Measurements from ENCODE around the gene PDE6G. TPM values are rescaled to one million over a fixed set of nuclear protein-coding genes. Genes with fewer than 3 reads are reported as not detected.

Gene PDE6G
- total and polyA plus RNA-seq, 2 of the 4 experiments (the other 2 are of a cell fraction), result 2.7 TPM; not detected in 1

- Histone ChIP-seq H3K9ac (ENCODE audit: low read depth, low read length) (peak within 1 kb of the TSS; percentile 75), H4K20me1 (ENCODE audit: insufficient read depth, low read length) (peaks cover 45% of the 10 kb centered on the region), H3K27ac (ENCODE audit: insufficient read depth, low read length) (peak within 1 kb of the TSS; percentile 65), H3K36me3 (ENCODE audit: control insufficient read depth, insufficient read depth, low read length) (no peaks in the 10 kb centered on the region), H3K4me1 (ENCODE audit: control insufficient read depth, insufficient read depth, low read length) (peaks cover 8% of the 10 kb centered on the region), H2BK20ac (ENCODE audit: low read depth, low read length) (peak within 1 kb of the TSS; percentile 32; the same call in 1 of the 2 replicates), H3K9me3 (ENCODE audit: control insufficient read depth, insufficient read depth, low read length) (no peaks in the 10 kb centered on the region), H4K5ac (ENCODE audit: low read depth, low read length) (peak within 1 kb of the TSS; percentile 81), H4K8ac (ENCODE audit: low read depth in 2 of 2, low read length in 2 of 2) (peak within 1 kb of the TSS; percentile 73 to 95), H3K4me2 (ENCODE audit: low read depth, low read length) (peak within 1 kb of the TSS; percentile 90), H4K91ac (ENCODE audit: insufficient read depth, low read depth, low read length) (peak within 1 kb of the TSS; percentile 18), H2BK120ac (ENCODE audit: low read depth, low read length) (peak within 1 kb of the TSS; percentile 34), H3K4me3 (ENCODE audit: insufficient read depth, low read depth, low read length) (peak within 1 kb of the TSS; percentile 57), H2AK9ac (replicated peaks; ENCODE audit: low read depth, low read length, poor library complexity) (peak within 1 kb of the TSS; percentile 95), H3K18ac (ENCODE audit: low read depth, low read length) (peak within 1 kb of the TSS; percentile 33; the same call in 1 of the 2 replicates), H2BK5ac (ENCODE audit: low read depth, low read length, poor library complexity, severe bottlenecking) (peak within 1 kb of the TSS; percentile 45), H3K14ac (replicated peaks; ENCODE audit: low read depth, low read length) (peak within 1 kb of the TSS; percentile 91), H3K4ac (ENCODE audit: low read depth, low read length) (peak within 1 kb of the TSS; percentile 74), H2BK15ac (ENCODE audit: low read depth, low read length) (no peak within 1 kb of the TSS), H3K9me1 (ENCODE audit: insufficient read depth, low read length) (peaks cover 14% of the 10 kb centered on the region), H3K27me3 (ENCODE audit: control insufficient read depth, insufficient read depth, low read length) (no peaks in the 10 kb centered on the region), H2AK5ac (ENCODE audit: low read depth, low read length) (peak within 1 kb of the TSS; percentile 62), H2AFZ (replicated peaks; ENCODE audit: low read length, poor library complexity) (peak within 1 kb of the TSS; percentile 82), H3K56ac (ENCODE audit: extremely low read depth, insufficient read depth, low read length) (peak within 1 kb of the TSS; percentile 62; the same call in 1 of the 2 replicates), H3K23ac (ENCODE audit: low read depth, low read length) (peak within 1 kb of the TSS; percentile 97), H3K79me1 (ENCODE audit: low read depth in 1 of 2, low read length in 2 of 2) (peaks cover 5 to 25% of the 10 kb centered on the region in 2 experiments; a peak in 2 of 4 replicates)
- dilution Hi-C loops (cut with HindIII; ENCODE audit: low sequenced_read_pairs, unreplicated experiment) (no loop called here), intact Hi-C loops (cut with micrococcal nuclease) (loop anchor here (1.0 kb wide), 1 partner anchor 30 kb away; the partner anchor contains the start of genes CCDC137 and OXLD1), in situ Hi-C loops (cut with MboI; ENCODE audit: low sequenced_read_pairs) (no loop called here)
- ATAC-seq (ENCODE audit: low read depth) (peak; percentile 94), DNase-seq (peak; percentile 80)
- ChIA-PET POLR2A (ENCODE audit: unreplicated experiment) (interaction anchor here (0.6 kb wide), 1 partner anchor 15 kb away, joined by 3 read pairs; no protein-coding TSS in a partner anchor), CTCF (no interaction called here)
- 0% methylated on average over 36 of the region's 77 CpGs; no CpG with 5 or more reads in 1 of the 2 experiments for WGBS, 2 experiments (ENCODE audit: extremely low coverage in 2 of 2, insufficient read length in 1 of 2)
- TF ChIP-seq MXI1 (IDR thresholded peaks at IDR 0.05; ENCODE audit: borderline replicate concordance, low read depth, low read length) (no peak), CHD1 (IDR thresholded peaks at IDR 0.05; ENCODE audit: low read depth, low read length) (no peak), MAZ (IDR thresholded peaks at IDR 0.05; ENCODE audit: borderline replicate concordance, low read depth, low read length) (peak; percentile 71; the same call in 1 of the 2 replicates), MAFK (IDR thresholded peaks at IDR 0.05; ENCODE audit: low read depth, low read length) (no peak), RFX5 (IDR thresholded peaks at IDR 0.05; ENCODE audit: low read depth, low read length) (no peak), BHLHE40 (IDR thresholded peaks at IDR 0.05; ENCODE audit: low read depth, low read length) (no peak), SMC3 (IDR thresholded peaks at IDR 0.05; ENCODE audit: low read depth, low read length) (peak; percentile 40), RCOR1 (IDR thresholded peaks at IDR 0.05; ENCODE audit: insufficient replicate concordance, low read length) (no peak), NFE2L2 (IDR thresholded peaks at IDR 0.05; ENCODE audit: low read depth, low read length) (peak; percentile 44; the same call in 1 of the 2 replicates), CEBPB (IDR thresholded peaks at IDR 0.05; ENCODE audit: low read depth, low read length) (no peak), POLR2A (IDR thresholded peaks at IDR 0.05; ENCODE audit: low read depth, low read length) (peak; percentile 92)
- BruUV-seq (replicated peaks), result no TSS peak
These were observed 19.6 kb downstream of the PDE6G start, which contains the start of the genes NPLOC4 and TSPAN10 for GRCh38 chr17:81636505-81637288. NPLOC4 (minus strand) TSS chr17:81637112; CDS start chr17:81636930, 182 bp downstream. TSPAN10 (plus strand) TSS chr17:81637196; CDS start chr17:81642413, 5,217 bp downstream.
